Dermis microvascular lymphatic vessel endothelial cell (primary cell): Measurements from ENCODE around the gene RTF1. TPM values are rescaled to one million over a fixed set of nuclear protein-coding genes. Genes with fewer than 3 reads are reported as not detected.

Experiments used
- DNase-seq, 2 donors: peaks; one replicate each; pipeline versions ENCODE4 v3.0.0 to v3.0.0-alpha.2; 2010; ENCODE audit warnings: low read depth in 2 of 2
- total RNA-seq: library from RNA; depleted of rRNA; stranded (reverse); fragments of >200 nt; gene quantifications from 2 replicates; pipeline ENCODE4 v1.2.1, GENCODE V29; 2014

The RTF1 gene
- total RNA-seq, 1 donor from 2014 or later = 11.9 TPM

GRCh38 chr15:41505776-41506175 lies 88.9 kb downstream of the RTF1 start:
- DNase-seq = no peak

GRCh38 chr15:41506796-41507341 lies 90.0 kb downstream of the RTF1 start:
- DNase-seq = no peak

GRCh38 chr15:41507820-41508290 lies 91.0 kb downstream of the RTF1 start:
- DNase-seq = no peak

GRCh38 chr15:41510728-41511127 lies 93.8 kb downstream of the RTF1 start:
- DNase-seq = no peak

GRCh38 chr15:41511331-41511898 lies 94.5 kb downstream of the RTF1 start:
- DNase-seq = no peak

GRCh38 chr15:41511899-41512369 lies 95.0 kb downstream of the RTF1 start:
- DNase-seq = no peak

- DNase-seq = no peak
These were observed 95.6 kb downstream of the RTF1 start for GRCh38 chr15:41512512-41512939.

- no peak for DNase-seq
These were observed 96.1 kb downstream of the RTF1 start for GRCh38 chr15:41512940-41513505.

GRCh38 chr15:41513506-41514227 lies 96.8 kb downstream of the RTF1 start, which contains the start of gene LTK:
Gene LTK (minus strand): TSS chr15:41513827. CDS start chr15:41513709, 118 bp downstream.
- DNase-seq = no peak

GRCh38 chr15:41517895-41518449 lies 101.1 kb downstream of the RTF1 start:
- no peak for DNase-seq

GRCh38 chr15:41520636-41521035 lies 103.7 kb downstream of the RTF1 start:
- DNase-seq = no peak

GRCh38 chr15:41521614-41522013 lies 104.7 kb downstream of the RTF1 start:
- no peak for DNase-seq

GRCh38 chr15:41523097-41523496 lies 106.2 kb downstream of the RTF1 start:
- no peak for DNase-seq

- DNase-seq = peak in 1 of 2 donors; percentile 61
These were observed 113.6 kb downstream of the RTF1 start for GRCh38 chr15:41530363-41530956.

Other genes starting within 250 kb of the RTF1 start
- under 0.01 TPM in 1 of 2 replicates, not detected in the other for gene EXD1, start 186.3 kb upstream of the RTF1 start, total RNA-seq
- 67.0 and 69.2 TPM in 2 replicates for gene CHP1, start 185.8 kb upstream of the RTF1 start, total RNA-seq
- 3.3 and 8.3 TPM in 2 replicates for gene OIP5, start 84.5 kb upstream of the RTF1 start, total RNA-seq
- 30.8 and 75.9 TPM in 2 replicates for gene NUSAP1, start 84.2 kb upstream of the RTF1 start, total RNA-seq
- 13.3 and 18.9 TPM in 2 replicates for gene NDUFAF1, start 14.6 kb upstream of the RTF1 start, total RNA-seq
- gene ITPKA, start 76.8 kb downstream of the RTF1 start, total RNA-seq = 0.25 and 0.90 TPM in 2 replicates
- under 0.01 TPM in 1 of 2 replicates, not detected in the other for gene LTK, start 96.7 kb downstream of the RTF1 start, total RNA-seq
- gene RPAP1, start 127.2 kb downstream of the RTF1 start, total RNA-seq = 8.0 and 12.1 TPM in 2 replicates
- 2.7 and 3.1 TPM in 2 replicates for gene TYRO3, start 142.1 kb downstream of the RTF1 start, total RNA-seq
- 18.7 and 22.0 TPM in 2 replicates for gene MGA, start 243.3 kb downstream of the RTF1 start, total RNA-seq